Neural cell (in vitro differentiated cells): ENCODE results near the gene TPGS1. TPM values are rescaled to one million over a fixed set of nuclear protein-coding genes. Genes with fewer than 3 reads are reported as not detected.

Experiments used
- H2AFZ ChIP-seq: fragments of 200-600, 300-800 bp; sonication (generic), shearing (Covaris generic); 2 replicates; pipeline ENCODE4 v1.6.0; 2014; ENCODE audit warnings: low read depth, mild to moderate bottlenecking, antibody characterized with exemption, low read length, moderate library complexity
- H3F3A ChIP-seq: fragments of 200-600 bp; shearing (Covaris generic); 2 replicates; pipeline ENCODE4 v1.6.1; 2016; ENCODE audit warnings: mild to moderate bottlenecking, moderate library complexity, mixed read lengths, antibody characterized with exemption, low read length; ENCODE audit not compliant: insufficient read depth, poor library complexity, severe bottlenecking
- H3K27ac ChIP-seq: fragments of 200-600, 300-800 bp; sonication (generic), shearing (Covaris generic); 2 replicates; pipeline ENCODE4 v1.5.1; 2014; ENCODE audit warnings: mild to moderate bottlenecking, low read length, moderate library complexity
- H3K27me3 ChIP-seq: fragments of 300-800, 200-600 bp; sonication (generic), shearing (Covaris generic); 2 replicates; pipeline ENCODE4 v1.6.0; 2014; ENCODE audit warnings: mild to moderate bottlenecking, low read depth, low read length, moderate library complexity; ENCODE audit not compliant: insufficient read depth
- H3K36me3 ChIP-seq: fragments of 300-800, 200-600 bp; sonication (generic), shearing (Covaris generic); 2 replicates; pipeline ENCODE4 v1.5.1; 2014; ENCODE audit warnings: mild to moderate bottlenecking, antibody characterized with exemption, low read length, moderate library complexity; ENCODE audit not compliant: insufficient read depth
- H3K4me2 ChIP-seq: fragments of 300-800, 200-600 bp; sonication (generic), shearing (Covaris generic); 2 replicates; pipeline ENCODE4 v1.6.0; 2014; ENCODE audit warnings: mild to moderate bottlenecking, low read length
- H3K4me3 ChIP-seq: fragments of 300-800, 200-600 bp; sonication (generic), shearing (Covaris generic); 2 replicates; pipeline ENCODE4 v1.5.1; 2014; ENCODE audit warnings: mild to moderate bottlenecking, low read length, moderate library complexity
- H3K79me2 ChIP-seq: fragments of 200-600 bp; shearing (Covaris generic); replicated peaks from 2 replicates; pipeline ENCODE4 v1.6.0; 2014; ENCODE audit warnings: mild to moderate bottlenecking, low read length, moderate library complexity; ENCODE audit not compliant: insufficient read depth
- H3K9ac ChIP-seq: fragments of 300-800, 200-600 bp; sonication (generic), shearing (Covaris generic); 2 replicates; pipeline ENCODE4 v1.6.1; 2016; ENCODE audit warnings: mild to moderate bottlenecking, low read length, mixed read lengths
- H3K9me2 ChIP-seq: fragments of 200-600 bp; shearing (Covaris generic); 2 replicates; pipeline ENCODE4 v1.6.1; 2016; ENCODE audit warnings: mild to moderate bottlenecking, low read length, mixed read lengths; ENCODE audit not compliant: insufficient read depth
- H3K9me3 ChIP-seq: fragments of 200-600, 300-800 bp; sonication (generic), shearing (Covaris generic); 2 replicates; pipeline ENCODE4 v1.6.1; 2016; ENCODE audit warnings: mild to moderate bottlenecking, mixed run types, low read length, moderate library complexity, mixed read lengths
- H4K20me1 ChIP-seq: fragments of 200-600 bp; shearing (Covaris generic); 2 replicates; pipeline ENCODE4 v1.6.1; 2016; ENCODE audit warnings: mild to moderate bottlenecking, mixed run types; ENCODE audit not compliant: insufficient read depth
- EP300 ChIP-seq: fragments of 450-650 bp; conservative IDR thresholded peaks from 2 replicates; pipeline ENCODE4 v1.6.1; 2014; ENCODE audit warnings: antibody characterized with exemption, mild to moderate bottlenecking, moderate library complexity; ENCODE audit not compliant: poor library complexity, severe bottlenecking
- EZH2 ChIP-seq: fragments of 200-600, 300-800 bp; shearing (Covaris generic), sonication (generic); IDR thresholded peaks from 2 replicates; pipeline ENCODE4 v1.6.1; 2014; ENCODE audit warnings: antibody characterized with exemption, low read length, borderline replicate concordance, mild to moderate bottlenecking; ENCODE audit not compliant: insufficient read depth, poor library complexity, severe bottlenecking
- MXI1 ChIP-seq: fragments of 450-650 bp; conservative IDR thresholded peaks from 2 replicates; pipeline ENCODE4 v1.6.1; 2014; ENCODE audit warnings: antibody characterized with exemption, mild to moderate bottlenecking; ENCODE audit not compliant: poor library complexity, severe bottlenecking
- POLR2AphosphoS5 ChIP-seq: IDR thresholded peaks from 2 replicates; pipeline ENCODE4 v1.6.1; 2012
- RAD21 ChIP-seq: fragments of 450-650 bp; conservative IDR thresholded peaks from 2 replicates; pipeline ENCODE4 v1.6.1; 2014; ENCODE audit warnings: antibody characterized with exemption, mild to moderate bottlenecking, moderate library complexity
- SMC3 ChIP-seq: fragments of 450-650 bp; conservative IDR thresholded peaks from 2 replicates; pipeline ENCODE4 v1.6.1; 2014; ENCODE audit warnings: antibody characterized with exemption, mild to moderate bottlenecking, moderate library complexity; ENCODE audit not compliant: poor library complexity
- TAF1 ChIP-seq: IDR thresholded peaks from 2 replicates; pipeline ENCODE4 v1.6.1; 2012; ENCODE audit warnings: low read depth
- polyA plus RNA-seq: library from polyadenylated mRNA; depleted of rRNA; stranded (reverse); fragments of >200 nt; gene quantifications from 2 replicates; pipeline ENCODE4 v1.2.3, GENCODE V29; 2014
- TF ChIP-seq, protein P1 (sequence below): fragments of 450-650 bp; IDR thresholded peaks from 2 replicates; pipeline ENCODE4 v1.5.1; 2014; ENCODE audit warnings: antibody characterized with exemption, mild to moderate bottlenecking, moderate library complexity; ENCODE audit not compliant: poor library complexity, severe bottlenecking
- TF ChIP-seq, protein P2 (sequence below): IDR thresholded peaks from 2 replicates; pipeline ENCODE4 v1.6.1; 2012; ENCODE audit warnings: borderline replicate concordance

TPGS1 gene
- polyA plus RNA-seq, 1 donor from 2014 or later = 79.6 TPM

DNA sequence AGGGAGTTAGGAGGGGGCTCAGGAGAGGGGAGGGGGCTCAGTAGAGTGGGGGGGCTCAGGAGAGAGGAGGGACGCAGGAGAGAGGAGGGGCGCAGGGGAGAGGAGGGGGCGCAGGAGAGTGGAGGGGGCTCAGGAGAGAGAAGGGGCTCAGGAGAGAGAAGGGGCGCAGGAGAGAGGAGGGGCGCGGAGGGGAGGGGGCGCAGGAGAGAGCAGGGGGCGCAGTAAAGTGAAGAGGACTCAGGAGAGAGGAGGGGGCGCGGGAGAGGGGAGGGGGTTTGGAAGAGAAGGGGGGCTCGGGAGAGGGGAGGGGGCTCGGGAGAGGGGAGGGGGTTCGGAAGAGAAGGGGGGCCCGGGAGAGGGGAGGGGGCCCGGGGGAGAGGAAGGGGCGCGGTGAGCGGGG, 10.3 kb upstream of the TPGS1 start:
- no peaks in the 10 kb centered on the region for H3K36me3 ChIP-seq
- H4K20me1 ChIP-seq = no peaks in the 10 kb centered on the region
- no peaks in the 10 kb centered on the region for H3K79me2 ChIP-seq
- no peaks in the 10 kb centered on the region for H3K9me2 ChIP-seq
- peaks cover 39% of the 10 kb centered on the region for H3K27me3 ChIP-seq
- H3K9ac ChIP-seq = no peak overlapping the region
- H3K9me3 ChIP-seq = no peaks in the 10 kb centered on the region
- TF ChIP-seq, protein P1, sequence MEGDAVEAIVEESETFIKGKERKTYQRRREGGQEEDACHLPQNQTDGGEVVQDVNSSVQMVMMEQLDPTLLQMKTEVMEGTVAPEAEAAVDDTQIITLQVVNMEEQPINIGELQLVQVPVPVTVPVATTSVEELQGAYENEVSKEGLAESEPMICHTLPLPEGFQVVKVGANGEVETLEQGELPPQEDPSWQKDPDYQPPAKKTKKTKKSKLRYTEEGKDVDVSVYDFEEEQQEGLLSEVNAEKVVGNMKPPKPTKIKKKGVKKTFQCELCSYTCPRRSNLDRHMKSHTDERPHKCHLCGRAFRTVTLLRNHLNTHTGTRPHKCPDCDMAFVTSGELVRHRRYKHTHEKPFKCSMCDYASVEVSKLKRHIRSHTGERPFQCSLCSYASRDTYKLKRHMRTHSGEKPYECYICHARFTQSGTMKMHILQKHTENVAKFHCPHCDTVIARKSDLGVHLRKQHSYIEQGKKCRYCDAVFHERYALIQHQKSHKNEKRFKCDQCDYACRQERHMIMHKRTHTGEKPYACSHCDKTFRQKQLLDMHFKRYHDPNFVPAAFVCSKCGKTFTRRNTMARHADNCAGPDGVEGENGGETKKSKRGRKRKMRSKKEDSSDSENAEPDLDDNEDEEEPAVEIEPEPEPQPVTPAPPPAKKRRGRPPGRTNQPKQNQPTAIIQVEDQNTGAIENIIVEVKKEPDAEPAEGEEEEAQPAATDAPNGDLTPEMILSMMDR = no peak
- TF ChIP-seq TAF1 = no peak
- no peak for TF ChIP-seq SMC3
- no peak for TF ChIP-seq EZH2
- TF ChIP-seq, protein P2, sequence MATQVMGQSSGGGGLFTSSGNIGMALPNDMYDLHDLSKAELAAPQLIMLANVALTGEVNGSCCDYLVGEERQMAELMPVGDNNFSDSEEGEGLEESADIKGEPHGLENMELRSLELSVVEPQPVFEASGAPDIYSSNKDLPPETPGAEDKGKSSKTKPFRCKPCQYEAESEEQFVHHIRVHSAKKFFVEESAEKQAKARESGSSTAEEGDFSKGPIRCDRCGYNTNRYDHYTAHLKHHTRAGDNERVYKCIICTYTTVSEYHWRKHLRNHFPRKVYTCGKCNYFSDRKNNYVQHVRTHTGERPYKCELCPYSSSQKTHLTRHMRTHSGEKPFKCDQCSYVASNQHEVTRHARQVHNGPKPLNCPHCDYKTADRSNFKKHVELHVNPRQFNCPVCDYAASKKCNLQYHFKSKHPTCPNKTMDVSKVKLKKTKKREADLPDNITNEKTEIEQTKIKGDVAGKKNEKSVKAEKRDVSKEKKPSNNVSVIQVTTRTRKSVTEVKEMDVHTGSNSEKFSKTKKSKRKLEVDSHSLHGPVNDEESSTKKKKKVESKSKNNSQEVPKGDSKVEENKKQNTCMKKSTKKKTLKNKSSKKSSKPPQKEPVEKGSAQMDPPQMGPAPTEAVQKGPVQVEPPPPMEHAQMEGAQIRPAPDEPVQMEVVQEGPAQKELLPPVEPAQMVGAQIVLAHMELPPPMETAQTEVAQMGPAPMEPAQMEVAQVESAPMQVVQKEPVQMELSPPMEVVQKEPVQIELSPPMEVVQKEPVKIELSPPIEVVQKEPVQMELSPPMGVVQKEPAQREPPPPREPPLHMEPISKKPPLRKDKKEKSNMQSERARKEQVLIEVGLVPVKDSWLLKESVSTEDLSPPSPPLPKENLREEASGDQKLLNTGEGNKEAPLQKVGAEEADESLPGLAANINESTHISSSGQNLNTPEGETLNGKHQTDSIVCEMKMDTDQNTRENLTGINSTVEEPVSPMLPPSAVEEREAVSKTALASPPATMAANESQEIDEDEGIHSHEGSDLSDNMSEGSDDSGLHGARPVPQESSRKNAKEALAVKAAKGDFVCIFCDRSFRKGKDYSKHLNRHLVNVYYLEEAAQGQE = no peak
- TF ChIP-seq MXI1 = no peak
- no peak for TF ChIP-seq RAD21
- no peak for TF ChIP-seq EP300
- TF ChIP-seq POLR2AphosphoS5 = no peak
- H3K4me3 ChIP-seq = peak overlapping the region; percentile 47
- H3F3A ChIP-seq = no peaks in the 10 kb centered on the region
- H3K4me2 ChIP-seq = no peak overlapping the region
- no peak overlapping the region for H2AFZ ChIP-seq
- H3K27ac ChIP-seq = no peak overlapping the region

DNA sequence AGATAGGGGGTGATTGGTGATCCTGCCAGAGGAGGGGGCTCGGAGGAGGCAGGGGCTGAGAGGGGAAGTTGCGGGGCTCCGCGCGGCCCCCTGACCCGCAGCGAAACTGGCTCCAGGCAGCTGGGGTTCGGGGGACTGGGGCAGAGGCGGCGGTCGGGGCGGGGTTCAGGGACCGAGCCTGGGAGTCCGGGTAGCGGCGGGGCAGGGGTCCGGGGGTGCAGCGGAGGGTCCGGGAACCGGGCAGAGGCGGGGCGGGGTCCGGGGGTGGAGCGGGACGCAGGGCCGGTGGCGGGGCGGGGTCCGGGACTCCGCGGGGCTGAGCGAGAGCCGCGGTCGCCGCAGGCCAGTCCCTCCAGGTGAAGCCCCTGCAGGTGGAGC, 9.8 kb upstream of the TPGS1 start:
- H3F3A ChIP-seq = no peaks in the 10 kb centered on the region
- no peaks in the 10 kb centered on the region for H3K36me3 ChIP-seq
- no peak overlapping the region for H3K27ac ChIP-seq
- no peaks in the 10 kb centered on the region for H3K9me2 ChIP-seq
- peak overlapping the region; percentile 47 for H3K4me3 ChIP-seq
- no peak for TF ChIP-seq RAD21
- TF ChIP-seq, protein P2 = no peak
- no peak for TF ChIP-seq POLR2AphosphoS5
- no peak for TF ChIP-seq EZH2
- no peak for TF ChIP-seq SMC3
- TF ChIP-seq MXI1 = no peak
- no peak overlapping the region for H3K4me2 ChIP-seq
- H4K20me1 ChIP-seq = no peaks in the 10 kb centered on the region
- no peaks in the 10 kb centered on the region for H3K79me2 ChIP-seq
- H2AFZ ChIP-seq = no peak overlapping the region
- H3K27me3 ChIP-seq = peaks cover 39% of the 10 kb centered on the region
- H3K9me3 ChIP-seq = no peaks in the 10 kb centered on the region
- peak overlapping the region; percentile 9 for H3K9ac ChIP-seq
